GM21515 (cell line): ENCODE measurements around the gene RNF40.
"Not testable (repeated sequence)": the region's sequence is repeated elsewhere in the genome, so short reads cannot be mapped to it uniquely, and the experiment has no call there.

Experiments
- ATAC-seq: cut with Tn5 transposase; IDR thresholded peaks from one replicate; pipeline ENCODE4 v1.9.1; 2021; ENCODE audit not compliant: unreplicated experiment

RNF40 gene

GRCh38 chr16:30780549-30780948 is 18.4 kb downstream of the RNF40 start:
- no peak for ATAC-seq

DNA sequence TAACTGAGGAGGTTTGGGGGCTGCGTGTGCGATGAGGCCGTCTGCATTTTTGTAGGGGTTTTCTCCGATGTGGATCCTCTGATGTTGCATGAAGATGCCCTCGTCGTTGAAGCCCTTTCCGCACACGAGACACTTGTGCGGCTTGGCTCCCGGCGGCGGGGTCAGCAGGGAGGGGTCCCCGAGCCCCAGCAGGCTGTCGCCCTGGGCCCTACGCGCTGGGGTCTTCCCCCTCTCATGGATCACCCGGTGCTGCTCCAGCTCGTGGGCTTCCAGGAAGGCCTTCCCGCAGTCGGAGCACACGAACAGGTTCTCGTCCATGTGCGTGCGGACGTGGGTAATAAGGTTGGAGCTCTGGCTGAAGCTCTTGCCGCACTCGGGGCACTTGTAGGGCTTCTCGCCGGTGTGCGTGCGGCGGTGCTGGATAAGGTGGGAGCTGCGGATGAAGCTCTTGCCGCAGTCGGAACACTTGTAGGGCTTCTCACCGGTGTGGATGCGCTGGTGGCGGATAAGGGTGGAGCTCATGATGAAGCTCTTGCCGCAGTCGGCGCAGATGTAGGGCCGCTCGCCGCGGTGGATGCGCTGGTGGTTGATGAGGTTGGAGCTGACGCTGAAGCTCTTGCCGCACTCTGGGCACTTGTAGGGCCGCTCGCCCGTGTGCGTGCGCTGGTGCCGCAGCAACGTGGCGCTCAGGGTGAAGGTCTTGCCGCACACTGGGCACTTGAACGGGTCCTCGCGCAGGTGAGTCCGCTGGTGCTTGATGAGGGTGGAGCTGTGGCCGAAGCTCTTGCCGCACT is 20.6 kb downstream of the RNF40 start:
- ATAC-seq = no peak

GRCh38 chr16:30783280-30784109 is 21.4 kb downstream of the RNF40 start:
- ATAC-seq = no peak

DNA sequence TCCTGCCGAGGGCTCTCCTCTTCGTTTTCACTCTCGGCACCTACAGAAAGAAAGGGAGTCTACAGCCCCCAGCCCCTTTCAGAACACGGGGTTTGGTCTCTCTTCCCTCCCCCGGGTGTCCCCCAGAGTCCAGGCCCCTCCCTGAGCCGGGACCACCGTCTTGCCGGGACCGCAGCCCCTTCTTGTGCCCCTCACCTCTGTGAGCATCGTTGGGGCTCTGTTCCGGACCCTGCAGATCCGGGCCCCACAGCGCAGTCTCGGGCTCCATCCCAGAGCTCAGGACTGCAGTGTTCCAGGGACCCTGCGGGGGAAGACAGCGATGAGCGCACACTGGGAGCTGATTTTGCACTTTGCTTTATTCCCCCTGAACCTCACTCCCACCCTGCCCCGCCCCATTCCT is 22.1 kb downstream of the RNF40 start:
- no peak for ATAC-seq

GRCh38 chr16:30785126-30786106 is 23.3 kb downstream of the RNF40 start:
- ATAC-seq = no peak

DNA sequence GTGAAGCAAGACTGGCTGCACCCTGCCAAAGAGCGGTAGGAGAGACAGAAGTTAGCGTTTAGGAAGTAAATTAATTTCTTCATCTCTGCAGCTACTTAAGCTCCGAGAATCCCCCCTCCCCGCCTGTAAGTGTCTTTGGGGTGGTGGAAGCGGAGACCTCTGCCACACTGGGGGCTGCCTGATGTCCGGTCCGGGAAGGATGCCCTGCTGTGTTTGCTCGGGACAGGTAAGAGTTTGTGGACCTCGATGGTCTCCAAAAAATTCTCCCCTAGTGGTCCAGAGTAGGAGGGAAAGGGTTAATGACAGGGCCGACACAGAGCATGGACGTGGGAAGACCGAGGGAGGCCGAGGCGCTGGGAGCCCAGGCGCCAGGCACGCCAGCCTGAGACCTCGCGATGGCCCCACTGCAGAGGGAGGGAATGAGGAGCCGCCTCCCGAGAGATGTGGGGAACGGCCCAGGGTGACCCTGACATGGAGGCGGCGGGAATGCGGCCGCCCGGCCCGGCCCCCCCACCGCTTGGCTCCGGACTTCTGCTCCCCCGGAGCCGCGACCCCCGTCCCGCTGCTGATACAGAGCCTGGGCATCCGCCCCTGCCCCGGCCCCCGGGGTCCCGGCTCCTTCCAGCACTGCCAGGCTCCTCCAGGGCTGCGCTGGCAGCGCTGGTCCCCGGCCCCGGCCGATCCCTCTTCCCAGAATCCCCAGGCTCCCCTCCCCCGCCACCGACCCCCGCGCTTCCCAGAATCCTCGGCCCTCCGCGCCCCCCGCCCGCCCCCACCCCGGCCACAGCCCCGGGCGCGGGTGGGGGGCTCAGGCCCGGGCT is 24.2 kb downstream of the RNF40 start:
- ATAC-seq = no peak

GRCh38 chr16:30786936-30787612 is 25.0 kb downstream of the RNF40 start, which contains the start of gene ZNF629:
Gene ZNF629 (minus strand): TSS chr16:30787205. CDS start chr16:30784482, 2,723 bp downstream.
- no peak for ATAC-seq

- ATAC-seq = no peak
Measured at GRCh38 chr16:30787613-30788378, 25.7 kb downstream of the RNF40 start.

GRCh38 chr16:30793508-30794069 is 31.5 kb downstream of the RNF40 start:
- no peak for ATAC-seq

- no peak for ATAC-seq
Measured at GRCh38 chr16:30794634-30795033, 32.5 kb downstream of the RNF40 start.

DNA sequence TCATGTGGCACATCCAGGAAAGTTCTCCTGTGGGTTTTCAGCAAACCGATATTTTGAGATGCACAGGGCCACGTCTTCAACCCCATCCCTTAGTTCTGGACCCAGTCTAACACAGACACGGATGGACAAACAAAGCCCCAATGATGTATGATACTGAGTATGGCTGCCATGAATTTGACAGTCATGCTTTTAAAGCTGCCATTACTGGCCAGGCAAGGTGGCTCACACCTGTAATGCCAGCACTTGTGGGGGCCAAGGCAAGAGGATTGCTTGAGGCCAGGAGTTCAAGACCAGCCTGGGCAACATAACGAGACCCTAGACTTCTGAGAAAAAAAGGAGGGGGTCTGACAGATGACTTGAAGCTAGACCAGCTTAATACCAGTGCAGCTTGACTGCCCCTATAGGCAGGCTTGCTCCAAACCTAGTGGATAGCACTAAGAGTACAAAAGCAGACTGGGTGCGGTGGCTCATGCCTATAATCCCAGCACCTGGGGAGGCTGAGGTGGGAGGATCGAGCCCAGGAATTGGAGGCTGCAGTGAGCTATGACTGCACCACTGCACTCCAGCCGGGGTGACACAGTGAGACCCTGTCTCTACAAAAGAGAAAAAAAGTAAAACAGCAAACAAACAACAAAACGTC is 35.7 kb downstream of the RNF40 start:
- no peak for ATAC-seq

GRCh38 chr16:30802936-30803335 is 40.8 kb downstream of the RNF40 start:
- ATAC-seq = no peak

DNA sequence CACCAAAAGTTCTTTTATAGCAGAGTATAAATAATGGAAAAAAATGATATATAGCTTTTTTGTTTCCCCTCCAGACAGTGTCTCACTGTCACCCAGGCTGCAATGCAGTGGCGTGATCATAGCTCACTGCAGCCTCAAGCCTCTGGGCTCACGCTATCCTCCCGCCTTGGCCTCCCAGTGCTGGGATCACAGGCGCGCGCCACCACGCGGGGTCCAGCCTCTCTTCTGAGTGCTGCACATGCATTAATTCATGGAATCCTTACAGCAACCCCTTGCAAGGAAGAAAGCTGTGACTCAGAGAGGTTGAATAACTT is 42.9 kb downstream of the RNF40 start:
- no peak for ATAC-seq

- no peak for ATAC-seq
Measured at GRCh38 chr16:30805370-30806169, 43.4 kb downstream of the RNF40 start.

- no peak for ATAC-seq
Measured at GRCh38 chr16:30808146-30808545, 46.0 kb downstream of the RNF40 start.

DNA sequence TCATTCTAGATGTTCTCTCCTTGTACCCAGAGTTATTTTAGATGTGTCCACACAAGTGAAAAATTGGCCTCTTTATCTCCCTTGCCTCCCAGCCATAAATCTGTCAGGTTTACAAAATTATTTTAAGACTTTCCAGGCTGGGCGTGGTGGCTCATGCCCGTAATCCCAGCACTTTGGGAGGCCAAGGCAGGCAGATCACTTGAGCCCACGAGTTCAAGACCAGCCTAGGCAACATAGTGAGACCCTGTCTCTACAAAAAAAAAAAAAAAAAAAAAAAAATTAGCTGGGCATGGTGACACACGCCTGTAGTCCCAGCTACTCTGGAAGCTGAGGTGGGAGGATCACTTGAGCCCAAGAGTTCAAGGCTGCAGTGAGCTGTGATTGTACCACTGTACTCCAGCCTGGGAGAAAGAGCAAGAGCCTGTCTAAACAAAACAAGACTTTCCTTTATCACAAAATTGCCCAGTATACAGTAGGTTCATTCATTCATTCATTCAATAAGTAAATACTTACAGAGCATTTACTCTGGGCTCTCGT is 46.8 kb downstream of the RNF40 start:
- ATAC-seq = not testable (repeated sequence)

- ATAC-seq = not testable (repeated sequence)
Measured at GRCh38 chr16:30809675-30810074, 47.6 kb downstream of the RNF40 start.
